ENCODE measurements around the gene CTBS.

CTBS gene

GRCh38 chr1:84502927-84503326, 71.3 kb downstream of the CTBS start:
- H2BK12ac ChIP-seq (ENCODE audit: low read length) = no peak overlapping the region
- DNase-seq (ENCODE audit: low spot score) = no peak
- no peak overlapping the region for H2AFZ ChIP-seq (ENCODE audit: low read length)
- H2BK15ac ChIP-seq (ENCODE audit: low read length) = no peak overlapping the region
- H2BK5ac ChIP-seq (ENCODE audit: low read length) = no peak overlapping the region
- no peaks in the 10 kb centered on the region for H3K9me3 ChIP-seq (replicated peaks in 1 of 2; ENCODE audit: control insufficient read depth in 2 of 2, insufficient read depth in 1 of 2, low read depth in 1 of 2, low read length in 2 of 2)
- H2AK5ac ChIP-seq (ENCODE audit: low read depth, low read length) = no peak overlapping the region
- H2BK120ac ChIP-seq (ENCODE audit: low read depth, low read length) = no peak overlapping the region
- H3K23ac ChIP-seq (ENCODE audit: low read depth, low read length, poor library complexity) = no peak overlapping the region
- H3K4me1 ChIP-seq (ENCODE audit: control insufficient read depth in 2 of 2, insufficient read depth in 1 of 2, low read depth in 1 of 2, low read length in 2 of 2) = peaks cover 0 to 9% of the 10 kb centered on the region in 2 donors
- no peak overlapping the region for H3K4me3 ChIP-seq (ENCODE audit: low read length in 2 of 2)
- H4K8ac ChIP-seq (ENCODE audit: low read depth, low read length) = no peak overlapping the region
- H3K79me1 ChIP-seq (ENCODE audit: low read depth, low read length) = no peaks in the 10 kb centered on the region
- no peak overlapping the region for H3K4ac ChIP-seq (ENCODE audit: low read length)
- no peak overlapping the region for H3K18ac ChIP-seq (ENCODE audit: low read length)
- no peak overlapping the region for H3K4me2 ChIP-seq (ENCODE audit: insufficient read depth, low read length, poor library complexity, severe bottlenecking)
- no CpG with 5 or more reads among the region's 5 CpGs for WGBS, 2 donors (ENCODE audit: extremely low coverage in 2 of 2, insufficient read length in 2 of 2, insufficient replicate concordance in 1 of 2)
- H3K27me3 ChIP-seq (ENCODE audit: control insufficient read depth in 3 of 3, insufficient read depth in 3 of 3, low read depth in 1 of 3, low read length in 3 of 3) = no peaks in the 10 kb centered on the region
- H4K91ac ChIP-seq (ENCODE audit: low read depth, low read length, poor library complexity) = no peak overlapping the region
- peaks cover 4 to 50% of the 10 kb centered on the region in 2 donors for H3K36me3 ChIP-seq (replicated peaks in 1 of 2; ENCODE audit: control insufficient read depth in 2 of 2, insufficient read depth in 2 of 2, low read length in 2 of 2)
- H3K27ac ChIP-seq (replicated peaks; ENCODE audit: low read length) = no peak overlapping the region
- no peak overlapping the region for H3K14ac ChIP-seq (ENCODE audit: low read length)
- no peak overlapping the region for H3K9ac ChIP-seq (ENCODE audit: low read depth, low read length, poor library complexity)
